Measurements from ENCODE around the gene STARD5. TPM values are rescaled to one million over a fixed set of nuclear protein-coding genes. Genes with fewer than 3 reads are reported as not detected.

STARD5 gene, protein sequence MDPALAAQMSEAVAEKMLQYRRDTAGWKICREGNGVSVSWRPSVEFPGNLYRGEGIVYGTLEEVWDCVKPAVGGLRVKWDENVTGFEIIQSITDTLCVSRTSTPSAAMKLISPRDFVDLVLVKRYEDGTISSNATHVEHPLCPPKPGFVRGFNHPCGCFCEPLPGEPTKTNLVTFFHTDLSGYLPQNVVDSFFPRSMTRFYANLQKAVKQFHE
- 3.3 and 21.1 TPM in 2 replicates for total RNA-seq

DNA sequence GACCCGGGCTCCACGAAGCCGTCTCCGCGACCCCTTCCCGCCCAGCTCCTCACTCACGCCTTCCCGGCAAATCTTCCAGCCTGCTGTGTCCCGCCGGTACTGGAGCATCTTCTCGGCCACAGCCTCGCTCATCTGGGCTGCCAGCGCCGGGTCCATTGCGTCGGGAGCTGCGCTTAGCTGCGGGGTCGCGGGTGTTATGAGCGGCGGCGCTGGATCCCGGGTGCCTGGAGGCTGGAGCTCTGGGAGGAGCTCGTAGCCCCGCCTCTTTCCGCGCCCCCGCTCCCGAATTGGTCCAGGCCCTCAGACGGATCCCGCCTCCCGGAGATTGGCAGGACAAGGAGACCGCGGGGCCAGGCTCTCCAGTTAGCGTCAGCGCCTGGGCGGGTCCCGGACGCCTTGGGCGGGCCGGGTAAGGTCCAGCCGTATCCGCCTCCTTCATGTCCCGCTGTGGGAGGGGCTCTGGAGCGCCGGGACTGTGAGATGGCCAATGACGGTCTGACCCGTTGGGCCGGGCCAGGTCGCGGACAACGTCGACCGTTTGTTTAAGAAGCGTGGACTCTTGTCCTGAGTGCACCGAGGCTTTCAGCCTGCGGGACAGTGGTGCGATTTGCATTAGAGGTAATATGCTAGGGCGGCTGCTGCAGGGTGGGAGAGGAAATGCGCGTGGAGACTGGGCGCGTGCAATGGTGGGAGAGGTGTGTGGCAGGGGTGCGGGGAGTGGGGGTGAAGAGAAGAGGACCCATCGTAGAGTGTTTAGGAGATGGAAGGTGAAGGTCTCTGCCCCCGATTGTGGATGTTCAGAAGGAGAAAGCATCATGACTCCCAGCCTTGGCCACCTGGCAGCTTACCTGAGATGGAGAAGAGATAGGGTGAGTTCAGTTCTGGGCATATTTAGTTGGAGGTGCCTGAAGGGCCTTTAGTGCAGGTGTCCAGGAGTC lies at the start of gene STARD5:
STARD5 (minus strand) TSS at position 198 of the 938 bp plus-strand sequence; CDS start at position 156, 42 bp downstream.

Other genes with a start within 250 kb of the STARD5 start
- under 0.01 TPM in 1 of 2 replicates, not detected in the other for gene CFAP161, start 189.9 kb downstream of the STARD5 start, total RNA-seq
- 0.56 TPM in 1 of 2 replicates, not detected in the other for gene IL16, start 127.3 kb downstream of the STARD5 start, total RNA-seq
- 0.19 and 3.9 TPM in 2 replicates for gene TMC3, start 50.1 kb upstream of the STARD5 start, total RNA-seq